OCI-LY3 (cell line): ENCODE measurements around the gene CUBN.

ENCODE experiments used
- EZH2phosphoT487 ChIP-seq: fragments of 200-600 bp; shearing (Covaris generic); IDR thresholded peaks from 2 replicates; pipeline ENCODE4 v1.6.1; 2018; ENCODE audit warnings: antibody characterized with exemption, mixed run types, low read depth
- TF ChIP-seq, protein P1 (sequence below): fragments of 200-600, 300-600 bp; sonication (generic); IDR thresholded peaks from 2 replicates; pipeline ENCODE4 v1.5.1; 2014; ENCODE audit warnings: antibody characterized with exemption, low read length, low read depth

DNA sequence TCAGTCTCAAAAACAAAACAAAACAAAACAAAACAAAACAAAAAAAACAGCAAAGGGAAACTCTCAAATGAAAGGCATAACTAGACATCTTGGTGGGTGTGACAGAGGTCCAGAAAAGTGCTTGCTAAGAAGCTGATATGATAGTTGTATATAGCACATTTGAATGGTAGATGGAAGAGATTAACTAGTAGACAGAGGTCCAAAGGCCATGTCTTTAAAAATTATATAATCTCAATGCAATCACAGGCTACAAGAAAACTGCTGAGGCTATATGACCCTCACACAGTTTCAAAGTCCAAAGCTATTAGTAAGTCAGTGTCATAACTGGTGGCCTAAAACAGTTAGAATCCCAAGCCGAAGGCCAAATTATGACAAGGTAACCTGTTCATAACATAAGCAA is 15.6 kb upstream of the CUBN start:
- TF ChIP-seq, protein P1, sequence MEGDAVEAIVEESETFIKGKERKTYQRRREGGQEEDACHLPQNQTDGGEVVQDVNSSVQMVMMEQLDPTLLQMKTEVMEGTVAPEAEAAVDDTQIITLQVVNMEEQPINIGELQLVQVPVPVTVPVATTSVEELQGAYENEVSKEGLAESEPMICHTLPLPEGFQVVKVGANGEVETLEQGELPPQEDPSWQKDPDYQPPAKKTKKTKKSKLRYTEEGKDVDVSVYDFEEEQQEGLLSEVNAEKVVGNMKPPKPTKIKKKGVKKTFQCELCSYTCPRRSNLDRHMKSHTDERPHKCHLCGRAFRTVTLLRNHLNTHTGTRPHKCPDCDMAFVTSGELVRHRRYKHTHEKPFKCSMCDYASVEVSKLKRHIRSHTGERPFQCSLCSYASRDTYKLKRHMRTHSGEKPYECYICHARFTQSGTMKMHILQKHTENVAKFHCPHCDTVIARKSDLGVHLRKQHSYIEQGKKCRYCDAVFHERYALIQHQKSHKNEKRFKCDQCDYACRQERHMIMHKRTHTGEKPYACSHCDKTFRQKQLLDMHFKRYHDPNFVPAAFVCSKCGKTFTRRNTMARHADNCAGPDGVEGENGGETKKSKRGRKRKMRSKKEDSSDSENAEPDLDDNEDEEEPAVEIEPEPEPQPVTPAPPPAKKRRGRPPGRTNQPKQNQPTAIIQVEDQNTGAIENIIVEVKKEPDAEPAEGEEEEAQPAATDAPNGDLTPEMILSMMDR, result no peak
- no peak for TF ChIP-seq EZH2phosphoT487
